GM12878 (cell line): Measurements from ENCODE around the gene PLEKHN1. TPM values are rescaled to one million over a fixed set of nuclear protein-coding genes. Genes with fewer than 3 reads are reported as not detected.

Experiments used
- ATAC-seq: fragments of 200-7000 bp; cut with Tn5 transposase; 3 replicates; pipeline ENCODE4 v1.9.1; 2020; ENCODE audit warnings: mild to moderate bottlenecking, moderate library complexity
- BruUV-seq: library from RNA; stranded (reverse); fragments of 400-500 nt; replicated peaks from 2 replicates; lab custom pipeline; 2021; lab: Mats Ljungman, UMichigan
- CTCF ChIA-PET: fragments of 300-600 bp; sonication (Branson Sonifier 250); formaldehyde crosslinking; extraction: SDS; loops from one replicate; lab custom pipeline; 2021; ENCODE audit warnings: inconsistent platforms; lab: Yijun Ruan, JAX
- POLR2A ChIA-PET: fragments of 350-600 bp; formaldehyde crosslinking; extraction: SDS; loops from one replicate; lab custom pipeline; 2021; ENCODE audit warnings: inconsistent platforms; lab: Charles Lee
- RAD21 ChIA-PET: fragments of 300-600 bp; sonication (Branson Sonifier 250); formaldehyde crosslinking; loops from one replicate; lab custom pipeline; 2023; ENCODE audit warnings: antibody characterized with exemption; ENCODE audit not compliant: unreplicated experiment; lab: Charles Lee
- SMC1A ChIA-PET: fragments of 300-600 bp; sonication (Branson Sonifier 250); formaldehyde crosslinking; loops from one replicate; lab custom pipeline; 2023; ENCODE audit not compliant: unreplicated experiment, uncharacterized antibody; lab: Charles Lee
- DNase-seq: peaks from one replicate; pipeline ENCODE4 v3.0.0-alpha.2; 2011; ENCODE audit warnings: low read depth, low spot score
- FAIRE-seq: peaks from 3 replicates; lab custom pipeline; 2011; peaks lifted over from hg19 to GRCh38; lab: Jason Lieb, UNC
- H2AFZ ChIP-seq: 2 replicates; pipeline ENCODE4 v1.6.0; 2011; ENCODE audit warnings: low read depth, low read length, control low read depth; ENCODE audit not compliant: control insufficient read depth
- H3K27ac ChIP-seq: 2 replicates; pipeline ENCODE4 v1.5.1; 2011; ENCODE audit warnings: control low read depth; ENCODE audit not compliant: control insufficient read depth, insufficient read depth
- H3K27me3 ChIP-seq, 2 experiments: replicated peaks in 1 of 2; 2 replicates each; pipeline versions ENCODE4 v1.6.0 to v1.6.1; 2011; ENCODE audit warnings: low read length in 1 of 2; ENCODE audit not compliant: control insufficient read depth in 2 of 2, insufficient read depth in 2 of 2
- H3K36me3 ChIP-seq, 2 experiments: 2 replicates each; pipeline ENCODE4 v1.5.1; 2011; ENCODE audit warnings: low read length in 1 of 2; ENCODE audit not compliant: control insufficient read depth in 2 of 2, insufficient read depth in 2 of 2
- H3K4me1 ChIP-seq: 2 replicates; pipeline ENCODE4 v1.6.1; 2011; ENCODE audit warnings: mild to moderate bottlenecking, low read length, moderate library complexity, mixed read lengths; ENCODE audit not compliant: control insufficient read depth, insufficient read depth
- H3K4me2 ChIP-seq: 2 replicates; pipeline ENCODE4 v1.6.0; 2011; ENCODE audit warnings: control low read depth; ENCODE audit not compliant: control insufficient read depth, insufficient read depth
- H3K4me3 ChIP-seq: fragments of 200-600 bp; sonication (generic); 2 replicates; pipeline ENCODE4 v1.5.1; 2016
- H3K79me2 ChIP-seq: 2 replicates; pipeline ENCODE4 v1.6.0; 2011; ENCODE audit warnings: low read length; ENCODE audit not compliant: control insufficient read depth, insufficient read depth
- H3K9ac ChIP-seq: 2 replicates; pipeline ENCODE4 v1.8.0; 2011; ENCODE audit warnings: low read length, control low read depth, mixed read lengths; ENCODE audit not compliant: control insufficient read depth, insufficient read depth
- H3K9me3 ChIP-seq: replicated peaks from 3 replicates; pipeline ENCODE4 v1.5.1; 2011; ENCODE audit warnings: mild to moderate bottlenecking, low read length; ENCODE audit not compliant: control insufficient read depth, insufficient read depth
- H4K20me1 ChIP-seq: 2 replicates; pipeline ENCODE4 v1.6.0; 2011; ENCODE audit not compliant: control insufficient read depth, insufficient read depth
- JUND ChIP-seq: IDR thresholded peaks from 2 replicates; pipeline ENCODE4 v1.6.1; 2012; ENCODE audit warnings: low read depth, mild to moderate bottlenecking, low read length, improper control_type of control experiment, moderate library complexity
- RB1 ChIP-seq: fragments of 450-650 bp; formaldehyde crosslinking; IDR thresholded peaks from 2 replicates; pipeline ENCODE4 v1.6.1; 2017; ENCODE audit warnings: mild to moderate bottlenecking, borderline replicate concordance
- whole genome bisulfite sequencing: methylation state at CpG from one replicate; pipeline ENCODE4 v1.1.6; 2016; ENCODE audit warnings: low lambda C conversion rate; ENCODE audit not compliant: insufficient replicate concordance, insufficient coverage; ENCODE audit errors: missing lambda C conversion rate; 5-methylcytosine and 5-hydroxymethylcytosine counted together
- in situ Hi-C: fragments of 300-500 bp; cut with MboI; formaldehyde crosslinking; loops from 9 replicates; pipeline ENCODE4 v1.14.3; 2018; ENCODE audit warnings: mixed read lengths
- intact Hi-C: fragments of 100-400 bp; cut with micrococcal nuclease; formaldehyde crosslinking; loops from one replicate; pipeline ENCODE4 v1.14.2; 2022; ENCODE audit not compliant: unreplicated experiment
- polyA plus RNA-seq, 11 experiments: library from polyadenylated mRNA; depleted of rRNA in 4 of 11; unstranded in 6 of 11; stranded (reverse) in 5 of 11; fragments of >200 nt; fragmentation: Nextera tagmentation in 4 of 11; fragmentation: Illumina TruSeq in 1 of 11; extraction: Ambion mirVana in 4 of 11; extraction: Trizol in 1 of 11; gene quantifications; 1 replicate in 1 of 11; 2 replicates in 10 of 11; pipeline versions ENCODE4 v1.2.1 to v1.2.3, GENCODE V29; 2011 to 2016; ENCODE audit warnings: inconsistent platforms in 2 of 11, missing spikeins in 2 of 11, low read depth in 1 of 11
- total RNA-seq, 4 experiments: library from RNA; depleted of rRNA in 3 of 4; stranded (reverse); fragments of >200 nt in 3 of 4; fragmentation: Illumina TruSeq in 1 of 4; extraction: Trizol in 1 of 4; gene quantifications; 2 replicates each; pipeline versions ENCODE4 v1.2.1 to v1.2.3, GENCODE V29; 2013 to 2021
- TF ChIP-seq, protein P1 (sequence below): fragments of 450-650 bp; formaldehyde crosslinking; IDR thresholded peaks from 2 replicates; pipeline ENCODE4 v1.4.0; 2022; ENCODE audit warnings: mild to moderate bottlenecking, moderate library complexity
- TF ChIP-seq, protein P2 (sequence below): fragments of 450-650 bp; IDR thresholded peaks from 2 replicates; pipeline ENCODE4 v1.6.1; 2017; ENCODE audit warnings: antibody characterized with exemption, mild to moderate bottlenecking, moderate library complexity

Gene PLEKHN1
- total and polyA plus RNA-seq, 10 of the 15 experiments (the other 5 are each of a cell fraction or from before 2014, with no cell fraction given): 0.04 to 0.26 (median 0.18) TPM; not detected in 6

DNA sequence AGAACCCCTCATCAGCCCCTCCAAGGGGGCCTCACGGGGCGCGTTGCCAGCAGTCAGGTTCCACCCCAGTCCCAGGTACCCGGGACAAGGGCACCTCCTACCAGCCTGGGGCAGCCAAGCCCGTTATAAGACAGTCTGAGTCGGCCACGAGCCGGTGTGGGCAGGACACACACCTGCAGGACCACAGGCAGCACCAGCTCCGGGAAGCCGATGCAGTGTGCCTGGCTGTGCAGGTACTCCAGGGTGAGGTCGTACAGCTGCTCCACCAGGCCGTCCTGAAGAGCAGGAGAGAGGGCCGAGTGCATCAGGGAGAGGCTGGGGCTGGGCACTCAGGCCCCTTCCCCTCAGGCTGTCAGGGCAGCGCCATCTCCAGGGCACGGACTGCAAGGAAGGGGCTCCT, 18.3 kb upstream of the PLEKHN1 start:
- Histone ChIP-seq H3K36me3 (peaks cover 21 to 43% of the 10 kb centered on the region in 2 experiments), H3K4me1 (no peaks in the 10 kb centered on the region)

More for the DNA sequence above, 18.3 kb upstream of the PLEKHN1 start:
- H3K4me2 ChIP-seq: no peak overlapping the region
- peaks cover 5% of the 10 kb centered on the region for H4K20me1 ChIP-seq
- H3K9ac ChIP-seq: no peak overlapping the region
- ChIA-PET RAD21 (no interaction called here), CTCF (interaction anchor here (0.9 kb wide), 1 partner anchor 11 kb away, joined by 3 read pairs; the partner anchor contains the start of gene NOC2L), SMC1A (no interaction called here), POLR2A (no interaction called here)
- DNase-seq: no peak
- in situ Hi-C loops: no loop called here
- no TSS peak for BruUV-seq
- H3K9me3 ChIP-seq: no peaks in the 10 kb centered on the region
- no peak overlapping the region for H3K27ac ChIP-seq
- no peaks in the 10 kb centered on the region for H3K79me2 ChIP-seq
- FAIRE-seq: no peak
- WGBS: 88% methylated on average over 15 of the region's 15 CpGs
- no peak overlapping the region for H3K4me3 ChIP-seq
- intact Hi-C loops: no loop called here
- TF ChIP-seq JUND: no peak
- TF ChIP-seq, protein P1, sequence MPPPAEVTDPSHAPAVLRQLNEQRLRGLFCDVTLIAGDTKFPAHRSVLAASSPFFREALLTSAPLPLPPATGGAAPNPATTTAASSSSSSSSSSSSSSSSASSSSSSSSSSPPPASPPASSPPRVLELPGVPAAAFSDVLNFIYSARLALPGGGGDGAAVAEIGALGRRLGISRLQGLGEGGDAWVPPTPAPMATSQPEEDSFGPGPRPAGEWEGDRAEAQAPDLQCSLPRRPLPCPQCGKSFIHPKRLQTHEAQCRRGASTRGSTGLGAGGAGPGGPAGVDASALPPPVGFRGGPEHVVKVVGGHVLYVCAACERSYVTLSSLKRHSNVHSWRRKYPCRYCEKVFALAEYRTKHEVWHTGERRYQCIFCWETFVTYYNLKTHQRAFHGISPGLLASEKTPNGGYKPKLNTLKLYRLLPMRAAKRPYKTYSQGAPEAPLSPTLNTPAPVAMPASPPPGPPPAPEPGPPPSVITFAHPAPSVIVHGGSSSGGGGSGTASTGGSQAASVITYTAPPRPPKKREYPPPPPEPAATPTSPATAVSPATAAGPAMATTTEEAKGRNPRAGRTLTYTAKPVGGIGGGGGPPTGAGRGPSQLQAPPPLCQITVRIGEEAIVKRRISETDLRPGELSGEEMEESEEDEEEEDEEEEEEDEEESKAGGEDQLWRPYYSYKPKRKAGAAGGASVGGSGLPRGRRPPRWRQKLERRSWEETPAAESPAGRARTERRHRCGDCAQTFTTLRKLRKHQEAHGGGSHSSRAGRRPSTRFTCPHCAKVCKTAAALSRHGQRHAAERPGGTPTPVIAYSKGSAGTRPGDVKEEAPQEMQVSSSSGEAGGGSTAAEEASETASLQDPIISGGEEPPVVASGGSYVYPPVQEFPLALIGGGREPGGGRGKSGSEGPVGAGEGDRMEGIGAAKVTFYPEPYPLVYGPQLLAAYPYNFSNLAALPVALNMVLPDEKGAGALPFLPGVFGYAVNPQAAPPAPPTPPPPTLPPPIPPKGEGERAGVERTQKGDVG: no peak
- TF ChIP-seq, protein P2, sequence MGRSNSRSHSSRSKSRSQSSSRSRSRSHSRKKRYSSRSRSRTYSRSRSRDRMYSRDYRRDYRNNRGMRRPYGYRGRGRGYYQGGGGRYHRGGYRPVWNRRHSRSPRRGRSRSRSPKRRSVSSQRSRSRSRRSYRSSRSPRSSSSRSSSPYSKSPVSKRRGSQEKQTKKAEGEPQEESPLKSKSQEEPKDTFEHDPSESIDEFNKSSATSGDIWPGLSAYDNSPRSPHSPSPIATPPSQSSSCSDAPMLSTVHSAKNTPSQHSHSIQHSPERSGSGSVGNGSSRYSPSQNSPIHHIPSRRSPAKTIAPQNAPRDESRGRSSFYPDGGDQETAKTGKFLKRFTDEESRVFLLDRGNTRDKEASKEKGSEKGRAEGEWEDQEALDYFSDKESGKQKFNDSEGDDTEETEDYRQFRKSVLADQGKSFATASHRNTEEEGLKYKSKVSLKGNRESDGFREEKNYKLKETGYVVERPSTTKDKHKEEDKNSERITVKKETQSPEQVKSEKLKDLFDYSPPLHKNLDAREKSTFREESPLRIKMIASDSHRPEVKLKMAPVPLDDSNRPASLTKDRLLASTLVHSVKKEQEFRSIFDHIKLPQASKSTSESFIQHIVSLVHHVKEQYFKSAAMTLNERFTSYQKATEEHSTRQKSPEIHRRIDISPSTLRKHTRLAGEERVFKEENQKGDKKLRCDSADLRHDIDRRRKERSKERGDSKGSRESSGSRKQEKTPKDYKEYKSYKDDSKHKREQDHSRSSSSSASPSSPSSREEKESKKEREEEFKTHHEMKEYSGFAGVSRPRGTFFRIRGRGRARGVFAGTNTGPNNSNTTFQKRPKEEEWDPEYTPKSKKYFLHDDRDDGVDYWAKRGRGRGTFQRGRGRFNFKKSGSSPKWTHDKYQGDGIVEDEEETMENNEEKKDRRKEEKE: no peak
- TF ChIP-seq RB1: no peak
- ATAC-seq: no peak
- no peak overlapping the region for H2AFZ ChIP-seq
- H3K27me3 ChIP-seq: no peaks in the 10 kb centered on the region; a peak in 1 of 4 replicates
